Stimulated activated CD4-positive, alpha-beta T cell treated with anti-CD3 and anti-CD28 coated beads, Interleukin-4, amount 100 ng/mL, for 1 hour (primary cell): Measurements from ENCODE around the gene CRABP2.

Source experiments
- DNase-seq: peaks from one replicate; pipeline ENCODE4 v3.0.0-alpha.2; 2020

CRABP2 gene

GRCh38 chr1:156689953-156690674, 15.3 kb downstream of the CRABP2 start:
- DNase-seq = no peak

- DNase-seq = peak; percentile 74
Observed at GRCh38 chr1:156689035-156689952, 16.1 kb downstream of the CRABP2 start.

- no peak for DNase-seq
Observed at GRCh38 chr1:156684227-156684782, 21.1 kb downstream of the CRABP2 start.

GRCh38 chr1:156682166-156682890, 23.1 kb downstream of the CRABP2 start:
- no peak for DNase-seq

GRCh38 chr1:156681196-156681960, 24.0 kb downstream of the CRABP2 start:
- no peak for DNase-seq

GRCh38 chr1:156680056-156680455, 25.3 kb downstream of the CRABP2 start:
- DNase-seq = no peak

- DNase-seq = no peak
Observed at GRCh38 chr1:156677616-156678596, 27.5 kb downstream of the CRABP2 start.

GRCh38 chr1:156676820-156677615, 28.4 kb downstream of the CRABP2 start, which contains the start of gene NES:
NES (minus strand) TSS chr1:156677407; CDS start chr1:156677264, 143 bp downstream.
- no peak for DNase-seq

GRCh38 chr1:156676114-156676819, 29.1 kb downstream of the CRABP2 start:
- DNase-seq = no peak

GRCh38 chr1:156675210-156676113, 29.9 kb downstream of the CRABP2 start:
- DNase-seq = no peak

GRCh38 chr1:156673387-156674121, 31.8 kb downstream of the CRABP2 start:
- DNase-seq = no peak

GRCh38 chr1:156671804-156672203, 33.6 kb downstream of the CRABP2 start:
- no peak for DNase-seq

GRCh38 chr1:156670791-156671190, 34.6 kb downstream of the CRABP2 start:
- DNase-seq = no peak

- DNase-seq = no peak
Observed at GRCh38 chr1:156670359-156670758, 35.0 kb downstream of the CRABP2 start.

GRCh38 chr1:156669794-156670193, 35.6 kb downstream of the CRABP2 start:
- no peak for DNase-seq

- no peak for DNase-seq
Observed at GRCh38 chr1:156668801-156669637, 36.4 kb downstream of the CRABP2 start.
